Measurements from ENCODE around the gene PWP1. TPM values are rescaled to one million over a fixed set of nuclear protein-coding genes. Genes with fewer than 3 reads are reported as not detected.

The PWP1 gene
- total RNA-seq, 1 experiment from 2014 or later, result 49.7 TPM

- intact Hi-C loops (cut with micrococcal nuclease), result no loop called here
- Mint-ChIP-seq H3K27me3 (ENCODE audit: insufficient read depth, unreplicated experiment) (no peaks in the 10 kb centered on the region), H3K27ac (ENCODE audit: low read depth, unreplicated experiment) (no peak overlapping the region), H3K4me3 (ENCODE audit: unreplicated experiment) (no peak overlapping the region), H3K4me1 (ENCODE audit: insufficient read depth, unreplicated experiment) (no peaks in the 10 kb centered on the region), H3K36me3 (ENCODE audit: insufficient read depth, unreplicated experiment) (no peaks in the 10 kb centered on the region), H3K9me3 (ENCODE audit: unreplicated experiment) (no peaks in the 10 kb centered on the region)
- TF ChIP-seq CTCF (IDR thresholded peaks at IDR 0.05; ENCODE audit: unreplicated experiment), result no peak
- CTCF ChIA-PET, result no interaction called here
- no peak for DNase-seq (ENCODE audit: unreplicated experiment)
- POLR2A ChIA-PET, result no interaction called here
- no TSS peak for BruUV-seq (replicated peaks)
Observed at GRCh38 chr12:107660861-107661415, 24.7 kb upstream of the PWP1 start.

GRCh38 chr12:107661830-107662229, 23.8 kb upstream of the PWP1 start:
- CTCF ChIA-PET, result interaction anchor here (0.7 kb wide), 1 partner anchor 9 kb away, joined by 3 read pairs; no protein-coding TSS in a partner anchor
- BruUV-seq (replicated peaks), result no TSS peak
- intact Hi-C loops (cut with micrococcal nuclease), result no loop called here
- peaks cover 7% of the 10 kb centered on the region for H3K27me3 Mint-ChIP-seq (ENCODE audit: insufficient read depth, unreplicated experiment)
- H3K27ac Mint-ChIP-seq (ENCODE audit: low read depth, unreplicated experiment), result no peak overlapping the region
- no peak for DNase-seq (ENCODE audit: unreplicated experiment)
- H3K9me3 Mint-ChIP-seq (ENCODE audit: unreplicated experiment), result no peaks in the 10 kb centered on the region
- no peak for TF ChIP-seq CTCF (IDR thresholded peaks at IDR 0.05; ENCODE audit: unreplicated experiment)
- no peaks in the 10 kb centered on the region for H3K4me1 Mint-ChIP-seq (ENCODE audit: insufficient read depth, unreplicated experiment)
- no peaks in the 10 kb centered on the region for H3K36me3 Mint-ChIP-seq (ENCODE audit: insufficient read depth, unreplicated experiment)
- H3K4me3 Mint-ChIP-seq (ENCODE audit: unreplicated experiment), result no peak overlapping the region
- POLR2A ChIA-PET, result no interaction called here

GRCh38 chr12:107662484-107662883, 23.1 kb upstream of the PWP1 start:
- intact Hi-C loops (cut with micrococcal nuclease), result no loop called here
- H3K4me3 Mint-ChIP-seq (ENCODE audit: unreplicated experiment), result no peak overlapping the region
- BruUV-seq (replicated peaks), result no TSS peak
- no peaks in the 10 kb centered on the region for H3K36me3 Mint-ChIP-seq (ENCODE audit: insufficient read depth, unreplicated experiment)
- CTCF ChIA-PET, result interaction anchor here (0.7 kb wide), 1 partner anchor 8 kb away, joined by 3 read pairs; no protein-coding TSS in a partner anchor
- TF ChIP-seq CTCF (IDR thresholded peaks at IDR 0.05; ENCODE audit: unreplicated experiment), result no peak
- POLR2A ChIA-PET, result no interaction called here
- no peak overlapping the region for H3K27ac Mint-ChIP-seq (ENCODE audit: low read depth, unreplicated experiment)
- H3K9me3 Mint-ChIP-seq (ENCODE audit: unreplicated experiment), result no peaks in the 10 kb centered on the region
- peaks cover 14% of the 10 kb centered on the region for H3K27me3 Mint-ChIP-seq (ENCODE audit: insufficient read depth, unreplicated experiment)
- DNase-seq (ENCODE audit: unreplicated experiment), result no peak
- H3K4me1 Mint-ChIP-seq (ENCODE audit: insufficient read depth, unreplicated experiment), result no peaks in the 10 kb centered on the region

- POLR2A ChIA-PET, result no interaction called here
- H3K4me3 Mint-ChIP-seq (ENCODE audit: unreplicated experiment), result no peak overlapping the region
- no peaks in the 10 kb centered on the region for H3K4me1 Mint-ChIP-seq (ENCODE audit: insufficient read depth, unreplicated experiment)
- no peak overlapping the region for H3K27ac Mint-ChIP-seq (ENCODE audit: low read depth, unreplicated experiment)
- H3K27me3 Mint-ChIP-seq (ENCODE audit: insufficient read depth, unreplicated experiment), result peaks cover 22% of the 10 kb centered on the region
- BruUV-seq (replicated peaks), result no TSS peak
- H3K9me3 Mint-ChIP-seq (ENCODE audit: unreplicated experiment), result no peaks in the 10 kb centered on the region
- intact Hi-C loops (cut with micrococcal nuclease), result no loop called here
- no peak for DNase-seq (ENCODE audit: unreplicated experiment)
- CTCF ChIA-PET, result no interaction called here
- H3K36me3 Mint-ChIP-seq (ENCODE audit: insufficient read depth, unreplicated experiment), result no peaks in the 10 kb centered on the region
- no peak for TF ChIP-seq CTCF (IDR thresholded peaks at IDR 0.05; ENCODE audit: unreplicated experiment)
Observed at GRCh38 chr12:107663277-107663676, 22.3 kb upstream of the PWP1 start.

All from MCF 10A (cell line).